ENCODE data around the gene SCIN.
A peak's percentile ranks its signal among the peaks of the same experiment; 100 is the strongest.
"Not testable (repeated sequence)": the region's sequence is repeated elsewhere in the genome, so short reads cannot be mapped to it uniquely, and the experiment has no call there.

SCIN gene

DNA sequence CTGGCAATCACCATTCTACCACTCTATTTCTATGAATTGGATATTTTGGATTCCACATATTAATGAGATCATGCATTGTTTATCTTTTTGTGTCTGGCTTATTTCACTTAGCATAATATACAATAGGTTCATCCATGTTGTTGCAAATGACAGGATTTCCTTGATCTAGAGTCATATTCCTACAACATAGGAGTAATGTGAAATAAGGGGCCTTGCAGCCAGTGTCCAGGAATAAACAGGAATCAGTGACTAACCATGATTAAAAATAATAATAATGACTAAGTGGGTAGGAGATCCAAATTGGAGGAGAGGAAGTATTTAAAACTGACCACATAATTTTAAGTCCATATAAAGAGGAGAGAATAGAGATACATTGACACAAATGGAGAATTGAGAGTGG is 49.9 kb downstream of the SCIN start:
- DNase-seq, result no peak

GRCh38 chr7:12623223-12623622 is 52.7 kb downstream of the SCIN start:
- DNase-seq, result no peak

DNA sequence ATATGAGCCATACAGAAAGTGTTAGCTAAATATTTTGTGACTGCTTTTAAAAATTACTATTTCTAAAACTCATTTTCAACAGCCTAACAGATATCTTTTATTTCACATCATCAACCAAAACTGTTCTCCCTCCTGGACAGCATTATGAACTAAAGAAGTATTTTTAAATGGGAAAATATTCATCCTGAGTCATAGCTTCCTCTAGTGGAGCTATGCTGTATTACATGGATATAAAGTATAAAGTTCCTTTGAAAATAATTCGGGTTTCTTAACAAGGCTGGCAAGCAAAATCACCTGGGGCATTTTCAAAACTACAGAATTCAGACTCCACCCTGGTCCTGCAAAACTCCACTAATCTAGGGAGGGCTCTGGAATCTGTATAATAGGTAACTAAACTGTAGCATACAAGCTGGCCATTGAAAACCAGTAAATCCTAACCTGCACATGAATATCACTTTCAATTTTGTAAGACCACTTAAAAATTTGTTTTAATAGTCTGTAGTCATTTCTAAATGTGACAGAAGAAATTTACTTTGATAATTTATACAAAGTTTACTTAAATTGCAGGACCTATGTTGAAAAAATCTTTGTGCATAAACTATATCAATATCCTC is 53.5 kb downstream of the SCIN start:
- DNase-seq, result no peak

- DNase-seq, result no peak
These were observed 55.3 kb downstream of the SCIN start for GRCh38 chr7:12625836-12626235.

DNA sequence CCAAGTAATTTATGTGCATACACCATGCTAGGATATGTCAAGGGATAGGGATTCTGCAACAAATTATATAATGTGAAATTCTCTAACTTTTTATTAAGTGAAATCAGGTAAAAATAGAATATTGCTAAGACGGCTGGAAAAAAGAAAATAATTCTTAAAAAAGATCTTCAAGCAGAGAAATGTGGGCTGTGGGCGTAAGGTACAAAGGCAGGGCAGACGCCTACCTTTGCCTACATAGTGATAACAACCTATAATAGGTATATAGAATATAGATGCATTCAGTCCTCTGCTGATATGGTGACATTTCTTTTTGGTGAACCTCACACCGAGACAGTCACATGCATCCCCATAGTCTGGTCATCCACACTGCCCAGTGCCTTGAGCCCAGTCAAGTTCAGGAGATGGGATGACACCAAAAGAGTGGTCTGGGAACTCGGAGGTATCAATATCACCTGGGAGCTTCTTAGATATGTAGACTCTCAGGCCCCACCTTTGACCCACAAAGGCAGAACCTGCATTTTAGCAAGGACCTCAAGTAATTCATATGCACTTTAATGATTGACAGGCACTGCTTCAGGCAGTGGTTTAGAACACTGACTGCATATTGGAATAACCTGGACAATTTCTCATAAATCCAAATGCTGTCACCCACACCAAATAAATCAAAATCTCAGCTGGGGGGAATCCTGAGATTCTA is 59.4 kb downstream of the SCIN start:
- no peak for DNase-seq

GRCh38 chr7:12630513-12630819 is 59.9 kb downstream of the SCIN start:
- no peak for DNase-seq

DNA sequence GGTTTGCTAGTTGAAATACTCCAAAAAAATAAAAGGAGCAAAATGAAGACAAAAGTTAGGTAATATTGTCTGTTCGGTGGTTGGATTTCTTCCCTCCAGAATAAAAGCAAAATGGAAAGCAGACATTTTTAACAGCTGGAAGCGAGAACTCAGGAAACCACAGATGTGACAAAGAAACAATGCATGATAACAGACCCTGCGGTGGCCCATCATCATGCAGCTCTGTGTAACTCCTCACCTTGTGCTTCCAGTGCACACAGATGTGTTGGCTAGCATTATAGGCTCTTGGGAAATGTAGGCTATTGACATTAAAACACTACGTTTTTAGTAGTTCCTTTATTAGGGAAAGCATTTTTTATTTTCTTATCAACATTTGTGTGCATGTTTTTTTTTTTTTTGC is 63.1 kb downstream of the SCIN start:
- no peak for DNase-seq

- peak; percentile 15 for DNase-seq
These were observed 65.3 kb downstream of the SCIN start for GRCh38 chr7:12635830-12636229.

DNA sequence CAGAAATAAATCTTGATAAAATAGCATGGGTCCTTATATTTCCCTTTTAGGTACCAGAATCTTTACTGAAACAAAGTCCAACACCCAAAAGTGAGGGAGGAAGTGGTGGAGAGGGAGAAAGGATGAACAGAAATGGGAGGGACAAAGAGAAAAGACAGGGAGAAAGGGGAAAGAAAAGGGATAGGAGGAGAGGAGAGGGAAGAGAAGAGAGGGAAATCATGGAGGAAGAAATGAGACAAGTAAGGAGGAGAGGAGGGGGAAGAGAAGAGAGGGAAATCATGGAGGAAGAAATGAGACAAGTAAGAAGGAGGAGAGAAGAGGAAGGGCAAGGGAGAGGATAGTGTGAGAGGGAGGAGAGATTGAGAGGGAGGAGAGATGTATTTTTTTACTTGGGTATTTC is 66.8 kb downstream of the SCIN start:
- DNase-seq, result no peak

DNA sequence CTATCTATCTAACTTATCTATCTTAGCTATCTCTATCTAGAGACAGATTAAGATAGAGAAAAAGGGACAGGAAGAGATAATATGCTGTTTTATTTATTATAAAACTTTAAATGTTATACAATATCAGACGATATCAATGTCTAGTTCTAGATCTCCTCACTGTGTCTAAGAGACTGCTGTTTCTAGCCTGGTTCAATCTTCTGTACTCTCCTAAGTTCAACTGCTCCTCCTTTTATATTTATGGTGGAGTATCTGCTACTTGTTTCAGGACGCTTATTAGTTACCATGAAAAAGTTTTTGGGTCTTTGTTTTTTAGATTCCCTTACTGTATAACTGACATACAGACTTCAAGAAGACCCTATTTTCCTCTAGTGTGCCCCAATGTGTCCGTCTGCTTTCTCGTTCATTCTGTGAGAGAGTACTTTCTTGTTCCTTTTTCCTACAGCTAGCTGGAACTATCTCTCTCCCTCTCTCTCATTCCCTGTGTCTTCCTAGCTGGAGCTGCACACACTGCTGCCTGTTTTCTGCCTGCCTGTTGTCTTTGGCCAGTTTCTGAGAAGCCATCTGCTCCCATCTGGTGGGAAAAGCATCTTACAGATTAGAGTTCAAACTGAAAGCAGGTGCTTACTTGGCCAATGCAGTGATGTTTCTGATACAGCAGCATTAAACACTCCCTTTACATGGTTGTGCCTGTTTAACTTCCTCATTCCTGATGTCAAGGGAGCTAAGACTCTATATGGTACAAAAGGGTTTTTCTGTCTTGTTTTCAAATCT is 67.5 kb downstream of the SCIN start:
- DNase-seq, result peak; percentile 7

- DNase-seq, result peak; percentile 69
These were observed 68.4 kb downstream of the SCIN start for GRCh38 chr7:12638851-12639456.

DNA sequence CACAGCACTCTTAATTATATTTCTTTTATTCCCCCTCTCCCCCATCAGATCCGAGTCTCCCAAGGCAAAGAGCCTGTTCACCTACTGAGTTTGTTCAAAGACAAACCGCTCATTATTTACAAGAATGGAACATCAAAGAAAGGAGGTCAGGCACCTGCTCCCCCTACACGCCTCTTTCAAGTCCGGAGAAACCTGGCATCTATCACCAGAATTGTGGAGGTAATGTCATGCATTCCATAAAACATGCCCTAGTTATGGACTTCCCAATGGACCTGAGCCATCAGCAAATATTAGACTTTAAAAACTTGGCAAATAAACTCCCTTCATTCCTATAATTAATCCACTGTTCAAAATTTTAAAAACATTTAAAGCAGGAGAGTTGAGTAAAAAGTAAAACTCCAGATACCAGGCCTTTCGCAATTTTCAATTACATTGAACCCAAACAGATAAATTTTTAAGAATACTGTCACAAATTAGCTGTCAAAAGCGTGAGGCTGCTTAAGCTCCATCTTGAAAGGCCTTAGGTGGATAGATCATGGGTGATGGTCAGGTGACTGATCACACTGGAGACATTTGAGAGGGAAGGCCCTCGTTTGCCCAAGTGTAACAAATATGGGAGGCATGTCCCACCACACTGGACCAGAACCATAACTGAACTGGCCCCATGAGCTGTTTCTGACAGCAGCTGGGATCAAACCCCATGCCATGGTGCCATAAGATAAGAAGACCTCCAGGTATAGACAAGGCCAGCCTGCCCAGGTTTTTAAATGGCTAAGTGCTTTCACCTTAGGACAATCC is 70.0 kb downstream of the SCIN start:
- no peak for DNase-seq

GRCh38 chr7:12641196-12641595 is 70.7 kb downstream of the SCIN start:
- DNase-seq, result no peak

DNA sequence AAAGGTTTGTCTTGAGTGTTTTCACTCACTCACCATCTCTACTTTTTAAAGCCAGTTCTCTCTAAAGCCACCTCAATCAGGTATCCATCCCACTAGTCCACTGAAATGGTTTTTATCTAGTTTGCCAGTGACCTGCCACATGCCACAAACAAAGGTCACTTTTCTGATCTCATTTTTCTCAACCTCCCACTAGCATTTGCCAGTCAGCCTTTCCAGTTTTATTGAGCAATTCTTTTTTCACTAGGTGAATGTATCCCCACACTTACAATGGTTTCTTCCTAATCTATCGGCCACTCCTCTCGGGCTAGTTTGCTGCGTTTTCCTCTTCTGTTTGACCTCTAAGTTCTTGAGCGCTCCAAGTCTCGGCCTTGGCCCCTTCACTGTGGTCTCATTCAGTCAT is 72.0 kb downstream of the SCIN start:
- no peak for DNase-seq

DNA sequence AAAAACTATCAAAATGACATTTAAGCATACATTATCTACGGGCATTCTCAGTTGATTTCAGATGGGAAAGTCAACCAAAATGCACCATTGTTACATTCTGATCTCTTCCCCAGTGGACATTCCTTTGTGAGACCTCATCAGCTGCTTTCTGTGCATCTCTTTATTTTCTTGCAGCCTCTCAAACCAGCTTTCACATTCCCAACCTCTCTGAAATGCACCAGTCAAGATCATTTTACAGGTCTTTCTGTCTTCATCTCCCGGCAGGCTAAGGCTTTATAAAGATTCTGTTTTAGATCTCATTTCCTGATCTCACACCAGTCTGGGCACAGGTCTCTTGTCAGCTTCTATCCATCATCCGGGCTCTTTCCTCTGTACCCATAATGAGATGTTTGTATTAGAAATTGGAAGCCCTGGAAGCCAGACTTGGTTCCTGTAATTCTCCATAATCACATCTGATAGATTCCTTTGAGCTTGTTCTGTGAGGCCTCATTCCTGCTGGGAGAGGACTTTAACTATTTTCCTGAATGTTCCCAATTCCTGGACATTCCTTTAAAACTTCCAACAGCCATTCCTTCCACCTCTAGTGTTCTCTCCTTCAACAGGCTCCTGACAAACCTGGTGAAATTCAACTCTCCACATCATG is 72.6 kb downstream of the SCIN start:
- no peak for DNase-seq

- DNase-seq, result no peak
These were observed 73.1 kb downstream of the SCIN start for GRCh38 chr7:12643644-12644043.

DNA sequence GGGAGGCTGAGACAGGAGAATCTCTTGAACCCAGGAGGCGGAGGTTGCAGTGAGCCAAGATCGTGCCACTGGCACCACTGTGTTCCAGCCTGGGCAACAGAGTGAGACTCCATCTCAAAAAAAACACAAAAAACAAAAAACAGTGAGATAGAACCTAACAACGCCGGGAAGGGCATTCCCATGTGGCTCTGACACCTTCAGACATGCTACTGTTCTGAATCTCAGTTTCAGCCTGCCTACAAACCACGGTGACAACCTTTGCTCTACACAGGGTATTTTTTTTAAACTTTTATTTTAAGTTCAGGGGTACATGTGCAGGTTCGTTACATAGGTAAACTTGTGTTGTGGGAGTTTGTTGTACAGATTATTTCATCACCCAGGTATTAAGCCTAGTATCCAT is 74.7 kb downstream of the SCIN start:
- not testable (repeated sequence) for DNase-seq

- DNase-seq, result no peak
These were observed 75.6 kb downstream of the SCIN start for GRCh38 chr7:12646139-12646538.

- no peak for DNase-seq
These were observed 77.1 kb downstream of the SCIN start for GRCh38 chr7:12647364-12648219.

- DNase-seq, result no peak
These were observed 78.3 kb downstream of the SCIN start for GRCh38 chr7:12648704-12649261.

GRCh38 chr7:12649348-12649747 is 78.8 kb downstream of the SCIN start:
- no peak for DNase-seq
